Smooth muscle cell (in vitro differentiated cells): ENCODE results near the gene DACH1. TPM values are rescaled to one million over a fixed set of nuclear protein-coding genes. Genes with fewer than 3 reads are reported as not detected.
"Not testable (repeated sequence)": the region's sequence is repeated elsewhere in the genome, so short reads cannot be mapped to it uniquely, and the experiment has no call there.

Experiments used
- DNase-seq: peaks from one replicate; lab custom pipeline; 2025; ENCODE audit not compliant: unreplicated experiment; lab: John Stamatoyannopoulos, UW
- H2AFZ ChIP-seq: fragments of 200-600 bp; sonication (generic); 2 replicates; pipeline ENCODE4 v1.6.0; 2016; ENCODE audit warnings: antibody characterized with exemption, low read depth, mild to moderate bottlenecking
- H3F3A ChIP-seq: fragments of 200-600 bp; sonication (generic); 2 replicates; pipeline ENCODE4 v1.6.0; 2017; ENCODE audit warnings: antibody characterized with exemption, low read depth
- H3K27ac ChIP-seq: fragments of 200-600 bp; sonication (generic); 2 replicates; pipeline ENCODE4 v1.5.1; 2016; ENCODE audit warnings: low read depth, mild to moderate bottlenecking
- H3K27me3 ChIP-seq: fragments of 200-600 bp; sonication (generic); 2 replicates; pipeline ENCODE4 v1.6.1; 2016; ENCODE audit warnings: low read depth, mild to moderate bottlenecking
- H3K36me3 ChIP-seq: fragments of 200-600 bp; sonication (generic); 2 replicates; pipeline ENCODE4 v1.5.1; 2016; ENCODE audit warnings: low read depth
- H3K4me1 ChIP-seq: fragments of 200-600 bp; sonication (generic); 2 replicates; pipeline ENCODE4 v1.5.1; 2016; ENCODE audit warnings: low read depth
- H3K4me2 ChIP-seq: fragments of 200-600 bp; sonication (generic); 2 replicates; pipeline ENCODE4 v1.6.0; 2016; ENCODE audit warnings: mild to moderate bottlenecking
- H3K4me3 ChIP-seq: fragments of 200-600 bp; sonication (generic); 2 replicates; pipeline ENCODE4 v1.5.1; 2016; ENCODE audit warnings: mild to moderate bottlenecking
- H3K79me2 ChIP-seq: fragments of 200-600 bp; sonication (generic); 2 replicates; pipeline ENCODE4 v1.6.0; 2016; ENCODE audit warnings: low read depth, mild to moderate bottlenecking
- H3K9ac ChIP-seq: fragments of 200-600 bp; sonication (generic); 2 replicates; pipeline ENCODE4 v1.6.0; 2016; ENCODE audit warnings: low read depth
- H3K9me3 ChIP-seq: fragments of 200-600 bp; sonication (generic); replicated peaks from 2 replicates; pipeline ENCODE4 v1.5.1; 2016; ENCODE audit warnings: low read depth
- H4K20me1 ChIP-seq: fragments of 200-600 bp; sonication (generic); 2 replicates; pipeline ENCODE4 v1.6.0; 2016; ENCODE audit warnings: low read depth
- CTCF ChIP-seq: fragments of 200-600 bp; sonication (generic); IDR thresholded peaks from 2 replicates; pipeline ENCODE4 v1.5.1; 2017; ENCODE audit warnings: borderline replicate concordance, mild to moderate bottlenecking, antibody characterized with exemption; ENCODE audit not compliant: insufficient read depth, poor library complexity, severe bottlenecking
- WGBS: methylation state at CpG from one replicate; pipeline ENCODE4 v1.1.7; 2016; ENCODE audit warnings: low lambda C conversion rate; 5-methylcytosine and 5-hydroxymethylcytosine counted together
- polyA plus RNA-seq: library from polyadenylated mRNA; unstranded; fragments of >200 nt; fragmentation: Nextera tagmentation; extraction: Ambion mirVana; gene quantifications from 2 replicates; pipeline ENCODE4 v1.2.1, GENCODE V29; 2016
- total RNA-seq: library from RNA; depleted of rRNA; stranded (reverse); fragments of >200 nt; gene quantifications from 2 replicates; pipeline ENCODE4 v1.2.3, GENCODE V29; 2014

Gene DACH1
- total and polyA plus RNA-seq, 2 experiments from 2014 or later = 0.33 to 1.6 TPM

DNA sequence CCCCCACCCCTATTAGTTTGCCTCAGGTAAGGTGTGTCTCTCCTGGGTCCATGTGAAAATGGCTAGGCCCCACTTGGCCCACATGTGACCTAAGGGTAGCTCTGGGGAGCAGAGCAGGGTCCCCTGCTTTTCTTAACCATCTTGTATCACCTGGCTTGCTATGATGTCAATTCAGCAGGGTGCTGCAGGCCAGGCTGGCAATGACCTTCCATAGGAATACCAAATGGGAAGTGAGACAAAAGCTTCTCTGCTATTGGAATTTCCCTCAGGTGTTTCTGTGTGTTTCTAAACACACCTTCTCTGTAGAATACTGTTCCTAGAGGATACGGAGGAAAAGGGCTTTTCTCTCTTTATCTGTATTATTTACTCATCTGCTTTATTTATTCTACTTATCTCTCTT is 35.7 kb upstream of the DACH1 start:
- Histone ChIP-seq H3K4me1 (no peaks in the 10 kb centered on the region), H4K20me1 (no peaks in the 10 kb centered on the region), H3K9ac (no peak overlapping the region), H3K79me2 (no peaks in the 10 kb centered on the region), H3K27ac (no peak overlapping the region), H3K4me3 (no peak overlapping the region), H3K9me3 (no peaks in the 10 kb centered on the region), H3K4me2 (no peak overlapping the region), H2AFZ (no peak overlapping the region), H3F3A (no peaks in the 10 kb centered on the region), H3K27me3 (no peaks in the 10 kb centered on the region), H3K36me3 (no peaks in the 10 kb centered on the region)
- TF ChIP-seq CTCF = no peak
- 83% methylated on average over 1 of the region's 1 CpG for WGBS
- DNase-seq = no peak

DNA sequence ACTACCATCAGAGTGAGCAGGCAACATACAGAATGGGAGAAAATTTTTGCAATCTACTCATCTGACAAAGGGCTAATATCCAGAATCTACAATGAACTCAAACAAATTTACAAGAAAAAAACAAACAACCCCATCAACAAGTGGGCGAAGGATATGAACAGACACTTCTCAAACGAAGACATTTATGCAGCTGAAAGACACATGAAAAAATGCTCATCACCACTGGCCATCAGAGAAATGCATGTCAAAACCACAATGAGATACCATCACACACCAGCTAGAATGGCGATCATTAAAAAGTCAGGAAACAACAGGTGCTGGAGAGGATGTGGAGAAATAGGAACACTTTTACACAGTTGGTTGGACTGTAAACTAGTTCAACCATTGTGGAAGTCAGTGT is 26.5 kb upstream of the DACH1 start:
- not testable (repeated sequence) for H4K20me1 ChIP-seq, H3K79me2 ChIP-seq, H3K4me2 ChIP-seq, H3K27me3 ChIP-seq, H3K36me3 ChIP-seq, DNase-seq, H3K4me3 ChIP-seq, H3K9ac ChIP-seq, H2AFZ ChIP-seq, H3F3A ChIP-seq, H3K27ac ChIP-seq, H3K9me3 ChIP-seq, H3K4me1 ChIP-seq
- 97% methylated on average over 3 of the region's 3 CpGs for WGBS

DNA sequence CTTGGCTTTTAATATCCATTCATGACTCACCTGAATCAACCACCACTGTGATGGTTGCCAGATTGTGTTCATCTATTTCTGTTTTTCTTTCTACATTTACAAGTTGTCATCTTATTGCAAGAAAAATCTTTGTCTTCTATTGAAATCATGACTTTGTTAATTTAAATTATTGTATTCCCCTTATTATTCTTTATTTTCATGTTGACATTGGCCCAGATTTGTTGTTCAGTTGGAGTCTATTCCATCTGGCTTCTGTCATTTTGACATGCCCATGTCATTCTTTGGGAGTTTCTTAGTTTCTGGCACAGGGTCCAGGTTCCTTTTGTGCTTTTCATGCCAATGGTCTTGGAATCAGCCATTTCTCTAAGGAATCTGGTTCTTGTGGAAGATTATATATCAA is 19.9 kb upstream of the DACH1 start:
- H3K4me3 ChIP-seq = no peak overlapping the region
- H3K79me2 ChIP-seq = no peaks in the 10 kb centered on the region
- no peak for TF ChIP-seq CTCF
- no peak overlapping the region for H3K9ac ChIP-seq
- DNase-seq = no peak
- H4K20me1 ChIP-seq = no peaks in the 10 kb centered on the region
- no peak overlapping the region for H3K27ac ChIP-seq
- H3K27me3 ChIP-seq = no peaks in the 10 kb centered on the region
- H2AFZ ChIP-seq = no peak overlapping the region
- H3K36me3 ChIP-seq = no peaks in the 10 kb centered on the region
- no peaks in the 10 kb centered on the region for H3F3A ChIP-seq
- H3K9me3 ChIP-seq = no peaks in the 10 kb centered on the region
- H3K4me1 ChIP-seq = peaks cover 9% of the 10 kb centered on the region
- H3K4me2 ChIP-seq = no peak overlapping the region

- H4K20me1 ChIP-seq = no peaks in the 10 kb centered on the region
- H3K9me3 ChIP-seq = no peaks in the 10 kb centered on the region
- no peaks in the 10 kb centered on the region for H3K79me2 ChIP-seq
- no peak overlapping the region for H2AFZ ChIP-seq
- H3F3A ChIP-seq = peaks cover 9% of the 10 kb centered on the region
- DNase-seq = no peak
- no peaks in the 10 kb centered on the region for H3K27me3 ChIP-seq
- no peak for TF ChIP-seq CTCF
- no peak overlapping the region for H3K4me2 ChIP-seq
- no peak overlapping the region for H3K27ac ChIP-seq
- no peak overlapping the region for H3K4me3 ChIP-seq
- no peaks in the 10 kb centered on the region for H3K36me3 ChIP-seq
- H3K9ac ChIP-seq = no peak overlapping the region
- H3K4me1 ChIP-seq = peaks cover 20% of the 10 kb centered on the region
Measured at GRCh38 chr13:71882120-71882519, 15.1 kb upstream of the DACH1 start.
